ENCODE measurements around the gene TCOF1.

DNA sequence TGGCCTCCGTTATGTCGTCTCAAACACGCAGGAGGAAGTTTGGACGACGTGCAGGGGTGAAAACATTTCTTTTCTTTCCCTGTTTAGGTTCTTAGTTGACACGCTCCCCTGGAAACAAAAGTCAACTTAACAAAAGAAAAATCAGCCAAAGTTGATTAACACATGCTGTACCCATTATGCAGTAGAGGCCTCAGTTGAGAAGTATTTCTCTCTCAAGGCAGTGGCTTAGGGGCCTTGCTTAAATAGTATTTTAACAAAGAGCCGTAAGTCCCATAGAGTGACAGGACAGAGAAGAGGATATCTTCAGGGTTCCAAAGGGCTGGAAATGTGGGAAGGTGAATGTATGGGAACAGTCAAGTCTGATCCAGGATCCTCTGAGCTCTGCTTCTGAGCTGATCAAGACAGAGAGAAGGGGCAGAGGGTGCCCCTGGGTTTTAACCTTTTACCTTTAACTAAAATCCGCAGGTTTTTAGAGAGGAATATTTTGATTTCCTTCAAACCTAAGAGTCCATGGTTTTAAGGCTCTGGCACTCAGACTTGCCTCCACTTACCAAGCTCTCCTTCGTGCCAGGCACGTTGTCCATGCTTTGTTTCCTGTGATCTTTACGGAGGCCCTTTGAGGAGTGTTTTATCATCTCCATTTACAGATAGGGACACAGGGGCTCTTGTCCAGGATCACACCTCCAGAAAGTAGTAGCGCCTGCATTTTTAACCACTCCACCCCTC is 55.8 kb downstream of the TCOF1 start:
- TF ChIP-seq, protein P1, sequence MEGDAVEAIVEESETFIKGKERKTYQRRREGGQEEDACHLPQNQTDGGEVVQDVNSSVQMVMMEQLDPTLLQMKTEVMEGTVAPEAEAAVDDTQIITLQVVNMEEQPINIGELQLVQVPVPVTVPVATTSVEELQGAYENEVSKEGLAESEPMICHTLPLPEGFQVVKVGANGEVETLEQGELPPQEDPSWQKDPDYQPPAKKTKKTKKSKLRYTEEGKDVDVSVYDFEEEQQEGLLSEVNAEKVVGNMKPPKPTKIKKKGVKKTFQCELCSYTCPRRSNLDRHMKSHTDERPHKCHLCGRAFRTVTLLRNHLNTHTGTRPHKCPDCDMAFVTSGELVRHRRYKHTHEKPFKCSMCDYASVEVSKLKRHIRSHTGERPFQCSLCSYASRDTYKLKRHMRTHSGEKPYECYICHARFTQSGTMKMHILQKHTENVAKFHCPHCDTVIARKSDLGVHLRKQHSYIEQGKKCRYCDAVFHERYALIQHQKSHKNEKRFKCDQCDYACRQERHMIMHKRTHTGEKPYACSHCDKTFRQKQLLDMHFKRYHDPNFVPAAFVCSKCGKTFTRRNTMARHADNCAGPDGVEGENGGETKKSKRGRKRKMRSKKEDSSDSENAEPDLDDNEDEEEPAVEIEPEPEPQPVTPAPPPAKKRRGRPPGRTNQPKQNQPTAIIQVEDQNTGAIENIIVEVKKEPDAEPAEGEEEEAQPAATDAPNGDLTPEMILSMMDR (optimal IDR thresholded peaks at IDR 0.05 in 1 of 3, IDR thresholded peaks at IDR 0.05 in 1 of 3, conservative IDR thresholded peaks at IDR 0.05 in 1 of 3; ENCODE audit: extremely low read depth in 1 of 3, insufficient read depth in 2 of 3, low read length in 3 of 3): no peak
- no peak for TF ChIP-seq EZH2 (IDR thresholded peaks at IDR 0.05; ENCODE audit: low read length)

Data from keratinocyte (primary cell).